ENCODE data around the gene MRS2.

The MRS2 gene

DNA sequence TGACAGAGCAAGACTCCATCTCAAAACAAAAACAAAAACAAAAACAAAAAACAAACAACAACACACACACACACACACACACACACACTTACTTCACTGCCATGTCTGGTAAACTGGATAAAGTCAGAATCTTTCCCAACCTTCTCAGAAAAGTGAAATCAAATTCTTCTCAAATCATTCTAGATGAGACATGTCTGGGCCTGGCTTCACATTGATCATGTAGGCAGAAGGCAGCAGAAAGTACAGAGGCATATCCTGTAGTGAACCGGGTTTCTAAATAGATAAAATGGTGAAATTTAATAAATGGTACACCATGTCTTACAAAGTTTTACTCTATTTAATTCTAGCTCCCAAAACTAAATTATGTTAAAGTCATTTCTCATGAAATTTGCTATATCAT lies 14.9 kb upstream of the MRS2 start:
- TF ChIP-seq, protein P1, sequence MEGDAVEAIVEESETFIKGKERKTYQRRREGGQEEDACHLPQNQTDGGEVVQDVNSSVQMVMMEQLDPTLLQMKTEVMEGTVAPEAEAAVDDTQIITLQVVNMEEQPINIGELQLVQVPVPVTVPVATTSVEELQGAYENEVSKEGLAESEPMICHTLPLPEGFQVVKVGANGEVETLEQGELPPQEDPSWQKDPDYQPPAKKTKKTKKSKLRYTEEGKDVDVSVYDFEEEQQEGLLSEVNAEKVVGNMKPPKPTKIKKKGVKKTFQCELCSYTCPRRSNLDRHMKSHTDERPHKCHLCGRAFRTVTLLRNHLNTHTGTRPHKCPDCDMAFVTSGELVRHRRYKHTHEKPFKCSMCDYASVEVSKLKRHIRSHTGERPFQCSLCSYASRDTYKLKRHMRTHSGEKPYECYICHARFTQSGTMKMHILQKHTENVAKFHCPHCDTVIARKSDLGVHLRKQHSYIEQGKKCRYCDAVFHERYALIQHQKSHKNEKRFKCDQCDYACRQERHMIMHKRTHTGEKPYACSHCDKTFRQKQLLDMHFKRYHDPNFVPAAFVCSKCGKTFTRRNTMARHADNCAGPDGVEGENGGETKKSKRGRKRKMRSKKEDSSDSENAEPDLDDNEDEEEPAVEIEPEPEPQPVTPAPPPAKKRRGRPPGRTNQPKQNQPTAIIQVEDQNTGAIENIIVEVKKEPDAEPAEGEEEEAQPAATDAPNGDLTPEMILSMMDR (IDR thresholded peaks at IDR 0.05), result no peak

DNA sequence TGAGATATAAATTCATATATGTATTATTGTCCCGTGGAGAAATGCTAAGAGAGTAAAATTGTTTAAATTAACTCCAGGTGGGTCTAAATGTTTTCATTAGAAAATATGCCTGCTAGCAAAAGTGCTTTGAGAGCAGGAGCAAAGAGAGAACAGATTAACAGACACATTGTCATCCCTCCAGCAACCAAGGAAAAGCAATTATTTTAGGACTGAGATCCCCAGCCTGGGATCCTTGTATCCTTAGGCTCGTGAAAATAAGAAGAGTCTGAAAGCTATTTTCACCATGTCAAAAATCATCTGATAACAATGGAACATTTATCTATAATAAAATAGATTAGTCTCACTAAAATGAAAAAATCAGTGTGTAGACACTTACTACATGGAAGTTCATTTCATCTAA lies 11.5 kb upstream of the MRS2 start:
- TF ChIP-seq, protein P1 (IDR thresholded peaks at IDR 0.05), result no peak

DNA sequence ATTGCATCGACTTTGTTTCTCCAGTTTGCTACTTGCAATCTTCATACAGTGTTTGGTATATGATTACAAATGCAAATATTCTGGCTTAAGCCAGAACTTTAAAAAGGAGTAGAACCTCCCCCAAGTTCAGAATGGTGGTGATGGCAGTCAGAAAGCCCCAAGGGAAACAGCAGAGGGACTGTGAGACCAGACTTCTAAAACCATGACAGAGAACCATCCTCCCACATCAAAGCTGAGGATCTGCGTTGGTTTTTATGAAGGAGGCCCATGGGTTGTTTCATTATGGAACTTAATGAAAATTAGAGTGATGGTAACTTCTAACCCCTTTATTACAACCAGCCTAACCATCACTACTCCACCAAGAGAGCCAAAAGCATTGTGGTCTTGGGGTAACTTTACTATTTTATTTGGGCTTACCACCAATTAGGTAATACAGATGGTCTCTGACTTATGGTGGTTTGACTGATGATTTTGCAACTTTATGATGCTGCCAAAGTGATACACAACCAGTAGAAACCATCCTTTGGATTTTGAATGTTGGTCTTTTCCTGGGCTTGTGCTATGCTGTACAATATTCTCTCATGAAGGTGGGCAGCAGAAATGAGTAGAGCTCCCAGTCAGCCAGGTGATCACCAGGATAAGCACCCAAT lies 10.9 kb upstream of the MRS2 start:
- TF ChIP-seq, protein P1 (IDR thresholded peaks at IDR 0.05), result no peak

- TF ChIP-seq, protein P1 (IDR thresholded peaks at IDR 0.05), result no peak
These were observed 8.5 kb upstream of the MRS2 start for GRCh38 chr6:24394061-24394779.

GRCh38 chr6:24394780-24395437 lies 7.8 kb upstream of the MRS2 start:
- TF ChIP-seq, protein P1 (IDR thresholded peaks at IDR 0.05), result no peak

GRCh38 chr6:24396824-24397223 lies 5.9 kb upstream of the MRS2 start:
- TF ChIP-seq, protein P1 (IDR thresholded peaks at IDR 0.05), result no peak

- TF ChIP-seq, protein P1 (IDR thresholded peaks at IDR 0.05), result no peak
These were observed 5.1 kb upstream of the MRS2 start for GRCh38 chr6:24397631-24398030.

Data from LNCAP (cell line).